HG03460 (cell line): ENCODE results near the gene PRKAA2.

Experiments used
- ATAC-seq: cut with Tn5 transposase; IDR thresholded peaks from one replicate; pipeline ENCODE4 v1.9.1; 2021; ENCODE audit not compliant: unreplicated experiment

PRKAA2 gene

GRCh38 chr1:56712150-56712549, 67.0 kb downstream of the PRKAA2 start:
- ATAC-seq: no peak

- no peak for ATAC-seq
These were observed 68.0 kb downstream of the PRKAA2 start for GRCh38 chr1:56713112-56713511.

- no peak for ATAC-seq
These were observed 70.0 kb downstream of the PRKAA2 start for GRCh38 chr1:56715156-56715555.

GRCh38 chr1:56719171-56719570, 74.1 kb downstream of the PRKAA2 start:
- ATAC-seq: no peak

- ATAC-seq: no peak
These were observed 81.6 kb downstream of the PRKAA2 start for GRCh38 chr1:56726706-56727105.

- no peak for ATAC-seq
These were observed 83.8 kb downstream of the PRKAA2 start for GRCh38 chr1:56728964-56729363.

GRCh38 chr1:56745231-56745630, 100.1 kb downstream of the PRKAA2 start:
- no peak for ATAC-seq

- no peak for ATAC-seq
These were observed 109.8 kb downstream of the PRKAA2 start for GRCh38 chr1:56754708-56755479.

- no peak for ATAC-seq
These were observed 110.8 kb downstream of the PRKAA2 start for GRCh38 chr1:56755911-56756310.

GRCh38 chr1:56758135-56758534, 113.0 kb downstream of the PRKAA2 start:
- no peak for ATAC-seq

- ATAC-seq: no peak
These were observed 113.7 kb downstream of the PRKAA2 start for GRCh38 chr1:56758794-56759193.
